Raji (cell line): Measurements from ENCODE around the gene SPRY2.

Experiments
- POLR2A ChIP-seq: IDR thresholded peaks from 2 replicates; pipeline ENCODE4 v1.6.1; 2011; ENCODE audit warnings: low read depth, low read length, control low read depth; ENCODE audit not compliant: insufficient read depth

SPRY2 gene, protein sequence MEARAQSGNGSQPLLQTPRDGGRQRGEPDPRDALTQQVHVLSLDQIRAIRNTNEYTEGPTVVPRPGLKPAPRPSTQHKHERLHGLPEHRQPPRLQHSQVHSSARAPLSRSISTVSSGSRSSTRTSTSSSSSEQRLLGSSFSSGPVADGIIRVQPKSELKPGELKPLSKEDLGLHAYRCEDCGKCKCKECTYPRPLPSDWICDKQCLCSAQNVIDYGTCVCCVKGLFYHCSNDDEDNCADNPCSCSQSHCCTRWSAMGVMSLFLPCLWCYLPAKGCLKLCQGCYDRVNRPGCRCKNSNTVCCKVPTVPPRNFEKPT

DNA sequence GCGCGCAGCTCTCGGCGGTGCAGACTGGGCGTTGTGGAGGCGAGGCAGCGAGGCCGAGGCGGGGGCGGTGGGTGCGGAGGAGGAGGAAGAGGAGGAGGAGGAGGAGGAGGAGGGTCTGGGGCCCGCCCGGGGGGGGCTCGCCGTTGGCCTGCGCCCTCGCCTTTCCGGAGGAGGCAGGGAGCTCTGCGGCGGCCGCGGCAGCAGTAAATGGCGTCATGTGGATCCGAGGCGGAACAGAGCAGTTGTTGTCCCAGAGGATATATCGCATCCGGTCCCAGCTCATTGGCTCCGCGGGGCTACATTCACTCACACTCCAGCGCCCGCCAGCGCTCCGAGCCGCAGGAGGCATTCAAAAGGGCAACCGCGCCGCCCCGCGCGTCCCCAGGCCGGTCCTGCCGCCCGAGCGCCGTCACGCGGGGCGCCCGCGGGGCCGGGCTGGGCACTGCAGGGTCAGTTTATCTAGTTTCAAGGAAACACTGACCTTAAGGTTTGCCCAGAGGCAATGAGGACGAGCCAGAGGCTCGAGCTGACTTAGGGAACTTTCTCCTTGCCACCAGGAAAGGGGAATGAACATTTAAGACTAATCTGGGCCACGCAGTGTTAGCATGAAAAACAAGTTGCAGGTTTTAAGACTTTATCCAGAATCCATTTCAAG is at the start of gene SPRY2:
Gene SPRY2 (minus strand): TSS at position 26 of the 655 bp plus-strand sequence. CDS start 3,421 bp downstream, outside the sequence.
- TF ChIP-seq POLR2A = no peak

DNA sequence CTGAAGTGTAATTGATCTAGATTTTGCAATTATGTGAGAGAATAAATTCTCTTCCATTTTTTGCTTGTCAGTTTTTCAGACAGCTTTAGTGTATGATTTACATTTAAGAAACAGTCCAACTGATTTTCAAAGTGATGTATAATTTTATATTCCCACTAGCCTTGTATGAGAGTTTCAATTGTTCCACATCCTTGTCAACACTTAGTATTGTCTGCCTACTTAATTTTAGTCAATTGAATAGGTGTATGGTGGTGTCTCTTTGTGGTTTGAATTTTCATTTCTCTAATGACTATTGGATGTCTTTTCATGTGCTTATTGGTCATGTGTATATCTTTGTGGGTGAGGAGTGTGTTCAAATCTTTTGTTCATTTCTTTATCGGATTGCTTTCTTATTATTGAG is 49.4 kb upstream of the SPRY2 start:
- no peak for TF ChIP-seq POLR2A

DNA sequence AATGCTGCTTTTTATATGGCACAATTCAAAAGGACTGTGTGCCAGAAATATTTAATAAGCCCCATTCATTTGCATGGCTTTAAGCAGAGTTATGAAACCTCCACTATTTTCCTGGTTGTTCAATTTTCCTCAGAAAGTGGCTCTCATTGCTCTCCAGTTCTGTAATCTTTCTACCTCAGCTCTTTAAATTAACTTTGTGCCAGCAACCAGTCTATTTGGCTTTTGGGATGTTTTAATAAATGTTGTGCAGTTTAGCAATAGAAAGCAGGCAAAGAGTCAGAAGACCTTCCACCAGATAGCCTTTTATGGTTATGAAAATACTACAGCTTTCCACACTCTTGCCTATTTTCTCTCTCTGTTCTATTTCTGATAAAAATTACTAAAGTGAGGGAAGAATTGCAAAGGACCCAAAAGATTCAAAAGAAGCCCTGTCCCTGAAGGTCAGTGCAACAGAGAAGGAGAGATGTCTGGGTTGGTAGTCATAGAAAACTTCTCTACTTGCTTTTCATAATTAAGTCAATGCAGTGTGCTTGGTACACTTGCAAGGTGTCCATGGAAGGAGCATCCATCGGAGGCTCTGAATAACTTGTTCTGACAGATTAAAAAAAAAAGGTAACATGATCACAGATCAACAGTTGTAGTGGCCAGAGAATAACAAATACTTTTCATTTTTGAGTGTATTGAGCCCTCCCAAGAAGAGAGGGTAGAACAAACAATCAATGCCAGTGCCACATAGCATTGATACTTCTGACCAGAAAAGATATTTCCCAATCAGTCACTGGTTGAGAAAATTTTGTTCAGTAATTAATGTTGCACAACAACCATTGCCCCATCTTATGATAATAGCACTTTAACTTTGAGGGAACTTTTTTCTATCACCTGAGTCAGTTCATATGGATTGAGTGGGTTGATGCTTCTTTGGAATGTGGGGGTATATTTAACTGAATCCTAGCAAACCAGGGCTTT is 48.4 kb upstream of the SPRY2 start:
- TF ChIP-seq POLR2A = no peak

DNA sequence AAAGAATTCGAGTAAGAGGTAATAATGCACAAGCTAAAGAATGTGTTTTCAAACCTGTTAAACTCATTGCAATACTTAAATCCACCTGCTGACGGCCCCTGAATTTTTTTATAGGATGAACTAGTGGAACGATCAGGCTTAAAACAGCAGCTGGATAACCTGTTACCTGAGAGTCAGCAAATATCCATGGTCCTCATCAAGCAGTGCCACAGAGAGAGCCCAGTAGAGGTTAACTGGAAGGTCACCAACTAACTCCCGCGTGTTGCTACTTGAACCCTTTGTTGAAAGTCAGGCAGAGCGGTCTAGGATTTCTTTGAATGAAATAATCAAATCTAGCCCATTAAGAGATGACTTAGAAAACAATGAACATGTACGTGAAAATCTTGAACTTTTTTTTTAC is 47.6 kb upstream of the SPRY2 start:
- TF ChIP-seq POLR2A = no peak

DNA sequence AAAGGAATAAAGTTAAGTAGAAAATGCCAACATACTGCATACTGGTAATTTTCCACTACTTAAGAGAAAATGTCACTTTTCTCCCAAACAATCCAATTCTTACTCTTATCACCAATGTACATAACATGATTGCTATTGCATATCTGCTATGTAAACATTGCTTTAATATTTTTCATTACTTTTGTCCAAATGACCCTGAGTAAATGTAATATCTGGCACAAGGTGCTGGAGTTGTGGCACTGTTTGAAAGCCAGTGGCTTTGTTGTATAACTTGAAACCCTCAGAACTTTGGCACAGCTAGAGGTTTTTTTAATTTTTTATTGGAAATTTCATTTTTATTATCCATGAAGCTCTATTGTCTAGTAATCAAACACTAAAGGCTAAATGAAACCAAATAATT is 45.7 kb upstream of the SPRY2 start:
- TF ChIP-seq POLR2A = no peak

DNA sequence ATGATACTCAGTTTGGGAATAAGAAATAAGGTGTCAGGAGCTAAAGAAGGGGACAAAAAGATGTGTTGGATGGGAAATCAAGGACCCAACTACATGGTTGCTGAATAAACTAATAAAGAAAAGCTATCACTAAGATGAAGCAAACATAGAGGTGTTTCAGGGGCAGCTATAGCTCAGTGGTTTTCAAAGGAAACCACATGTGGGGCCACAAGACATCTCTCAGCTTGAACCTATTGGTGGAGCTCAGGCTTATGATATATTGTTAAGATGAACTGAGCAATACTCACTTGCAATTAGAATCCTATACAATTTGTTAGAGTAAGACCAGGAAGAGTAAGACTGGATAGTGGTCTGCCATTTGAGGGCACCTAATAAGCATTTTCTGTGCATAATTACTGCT is 45.1 kb upstream of the SPRY2 start:
- TF ChIP-seq POLR2A = no peak

DNA sequence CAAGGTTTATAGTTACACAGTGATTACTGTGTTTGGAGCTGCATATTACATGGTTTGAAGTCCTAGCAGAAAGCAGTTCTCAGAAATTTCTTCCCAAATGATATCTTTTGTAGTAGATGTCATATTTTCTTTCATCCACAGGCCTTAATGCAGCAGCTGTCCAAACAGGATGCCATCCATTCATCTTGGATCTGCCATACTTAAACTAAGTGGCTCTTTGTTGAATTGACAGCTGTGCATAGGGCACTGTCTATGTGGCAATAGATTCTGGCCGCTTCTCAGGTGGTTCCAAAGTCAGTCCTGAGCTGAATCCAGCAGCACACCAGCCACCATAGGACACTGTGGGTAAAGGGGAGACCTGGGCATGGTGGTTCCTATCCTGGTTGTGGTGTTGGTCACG is 41.6 kb upstream of the SPRY2 start:
- no peak for TF ChIP-seq POLR2A

DNA sequence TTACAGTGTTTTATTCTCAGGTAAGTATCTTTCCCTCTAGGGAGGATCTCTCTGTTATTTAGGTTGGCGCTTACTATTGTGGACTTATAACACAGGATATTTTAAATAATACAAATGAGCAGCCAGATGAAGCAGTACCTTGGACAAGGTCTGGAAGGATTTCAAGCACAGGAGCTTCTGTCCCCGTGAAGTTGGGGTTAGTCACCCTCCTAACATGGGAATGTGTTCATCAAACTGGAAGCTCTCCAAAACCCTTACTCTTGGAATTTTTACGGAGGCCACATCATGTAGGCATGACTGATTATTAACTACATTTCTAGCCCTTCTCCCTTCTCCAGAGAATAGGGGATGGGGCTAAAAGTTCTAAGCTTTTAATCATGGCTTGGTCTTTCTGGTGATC is 38.3 kb upstream of the SPRY2 start:
- no peak for TF ChIP-seq POLR2A

DNA sequence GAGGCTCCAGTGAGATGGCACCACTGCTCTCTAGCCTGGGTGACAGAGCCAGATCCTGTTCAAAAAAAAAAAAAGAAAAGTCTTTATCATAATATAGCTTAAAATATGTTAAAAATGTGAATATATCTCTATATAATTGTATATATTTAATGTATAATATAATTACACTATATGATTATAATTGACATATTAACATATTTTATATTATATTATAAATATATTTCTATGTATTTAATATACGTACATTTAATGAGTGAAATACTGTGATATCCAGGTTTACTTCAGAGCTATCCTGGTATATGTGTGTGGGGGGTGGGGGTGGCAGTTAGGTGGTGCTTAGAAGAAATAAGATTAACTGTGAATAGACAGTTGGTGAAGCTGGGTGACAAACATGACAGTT is 35.6 kb upstream of the SPRY2 start:
- no peak for TF ChIP-seq POLR2A

DNA sequence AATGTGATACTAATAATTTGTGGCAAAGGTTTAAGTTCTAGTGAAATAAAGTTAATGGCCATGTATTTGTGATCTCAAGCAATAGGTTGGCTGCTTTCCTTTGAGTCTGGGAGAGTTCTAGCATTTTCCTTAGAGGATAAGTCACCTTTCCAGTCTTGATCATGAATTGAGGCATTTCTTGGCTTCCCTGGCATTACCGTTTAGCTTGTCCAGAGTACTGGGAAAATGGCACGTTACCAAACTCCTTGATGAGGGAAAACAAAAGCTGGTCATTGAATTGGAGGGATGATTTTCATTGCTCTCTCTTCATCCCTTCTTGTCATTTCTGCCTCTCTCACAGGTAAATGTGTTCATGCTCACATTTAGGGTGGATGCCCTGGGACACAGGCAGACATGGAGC is 34.0 kb upstream of the SPRY2 start:
- TF ChIP-seq POLR2A = no peak

DNA sequence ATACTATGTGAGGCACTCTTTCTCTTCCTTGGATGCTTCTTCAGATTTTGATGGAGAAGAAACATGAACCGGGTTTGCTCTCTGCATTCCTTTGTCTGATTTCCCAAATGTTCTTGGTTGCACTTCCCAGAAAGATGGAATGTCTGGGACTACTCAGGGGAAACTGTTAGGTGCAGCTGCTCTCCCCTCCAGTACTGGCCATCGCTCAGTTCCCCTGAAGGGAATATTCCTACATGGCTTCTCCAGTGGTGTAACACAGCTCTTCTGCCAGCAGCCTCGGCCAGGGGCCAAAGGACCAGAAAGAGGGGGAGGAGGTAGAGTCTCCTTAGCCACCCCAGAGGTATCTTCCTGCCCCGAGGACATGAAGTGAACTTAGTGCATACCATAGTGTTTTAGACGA is 33.5 kb upstream of the SPRY2 start:
- no peak for TF ChIP-seq POLR2A

DNA sequence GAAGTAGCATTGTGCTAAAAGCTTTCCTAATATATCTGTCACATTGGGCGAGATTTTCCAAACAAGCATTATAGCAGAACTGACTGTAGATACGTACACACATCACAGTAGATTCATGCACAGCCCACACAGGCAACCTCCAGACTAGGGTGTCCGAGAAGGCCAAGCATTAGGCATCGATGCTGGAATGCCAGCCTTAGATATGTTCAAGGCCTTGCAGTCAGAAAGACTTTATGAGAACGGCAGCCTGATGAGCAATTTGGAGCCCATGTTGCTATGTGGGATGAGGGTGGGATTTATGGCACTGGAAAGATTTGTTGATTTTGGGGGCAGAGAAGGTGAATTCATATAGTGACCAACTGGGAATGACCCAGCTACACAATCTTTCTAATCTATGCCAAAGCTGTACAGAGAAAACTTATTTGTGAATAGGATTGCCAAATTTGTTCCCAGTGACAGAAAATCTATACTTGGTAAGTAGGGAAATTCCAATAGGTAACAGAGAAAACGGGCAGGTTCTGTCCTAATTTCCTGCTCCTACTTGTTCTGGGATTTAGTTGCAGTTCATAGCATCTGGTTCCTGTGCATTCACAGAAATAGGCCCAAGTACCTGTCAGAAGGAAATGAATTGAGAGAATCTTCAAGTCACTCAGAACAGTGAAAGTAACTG is 31.0 kb upstream of the SPRY2 start:
- TF ChIP-seq POLR2A = no peak

DNA sequence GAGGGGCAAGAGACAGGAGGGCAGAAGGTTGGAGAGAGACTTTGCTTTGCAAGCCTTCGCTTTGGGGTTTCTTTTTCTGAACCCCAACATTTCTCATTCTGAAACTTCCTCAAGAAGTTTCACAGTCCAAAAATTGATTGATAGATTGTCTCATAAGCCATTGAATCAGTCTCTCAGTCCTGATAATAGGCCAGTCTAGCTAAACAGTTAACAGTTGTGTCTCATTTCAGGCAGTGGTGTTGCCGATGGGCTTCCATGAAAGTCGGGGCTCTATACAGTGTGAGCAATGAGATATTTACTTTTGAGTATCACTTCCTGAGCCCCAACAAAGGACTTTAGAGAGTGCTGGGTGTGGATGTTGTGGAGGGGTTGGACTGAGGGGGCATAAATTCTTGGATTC is 26.5 kb upstream of the SPRY2 start:
- no peak for TF ChIP-seq POLR2A

DNA sequence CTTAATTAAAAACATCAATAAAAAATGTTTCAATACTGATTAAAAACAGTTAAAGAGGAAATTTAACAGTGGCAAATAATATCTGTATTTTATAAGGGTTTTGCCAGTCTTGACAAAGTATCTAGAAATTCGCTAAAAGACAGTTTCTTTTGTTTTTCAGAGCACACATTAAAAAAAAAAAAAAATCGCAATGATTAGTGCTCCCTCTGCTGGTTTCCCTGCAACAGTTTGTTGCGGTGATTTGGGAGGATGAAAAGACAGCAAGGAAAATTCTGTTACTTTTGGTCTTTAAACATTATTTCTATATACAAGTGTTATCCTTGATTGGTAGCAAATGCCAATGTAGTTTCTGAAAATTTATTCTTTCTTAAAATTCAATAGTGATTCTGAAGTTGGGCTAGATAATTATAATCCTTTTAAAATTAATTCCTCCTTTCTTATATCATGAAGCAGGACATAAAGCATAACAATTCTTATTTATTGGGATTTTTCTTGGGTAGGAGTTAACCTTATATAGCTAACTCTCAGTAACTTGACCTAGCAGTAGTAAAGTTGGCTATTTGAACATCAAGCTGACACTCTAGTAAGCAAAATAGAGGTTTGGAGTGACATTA is 23.1 kb upstream of the SPRY2 start:
- no peak for TF ChIP-seq POLR2A

DNA sequence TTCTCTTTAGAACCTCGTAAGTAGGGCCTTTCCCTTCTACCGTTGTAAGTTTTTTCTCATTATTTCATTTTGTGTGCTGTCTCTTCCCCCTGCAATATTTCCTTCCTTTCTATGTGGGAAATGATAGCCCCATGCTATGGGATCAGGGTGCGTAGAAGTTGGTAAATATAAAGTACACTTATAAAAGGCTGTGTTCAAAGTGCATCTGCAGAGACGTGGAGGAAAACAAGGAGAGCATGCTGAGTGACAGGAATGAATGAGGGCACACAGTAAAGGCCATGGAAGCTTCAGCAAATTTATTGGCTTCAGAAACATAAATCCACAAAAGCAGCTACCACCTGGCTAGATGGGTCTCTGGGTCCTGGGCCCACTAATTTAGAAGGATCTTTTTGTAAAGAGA is 21.6 kb upstream of the SPRY2 start:
- no peak for TF ChIP-seq POLR2A
